HG02610 (cell line): ENCODE data around the gene STX4.
"Not testable (repeated sequence)": the region's sequence is repeated elsewhere in the genome, so short reads cannot be mapped to it uniquely, and the experiment has no call there.

ENCODE experiments used
- ATAC-seq: cut with Tn5 transposase; IDR thresholded peaks from one replicate; pipeline ENCODE4 v1.9.1; 2021; ENCODE audit warnings: mild to moderate bottlenecking, moderate library complexity; ENCODE audit not compliant: unreplicated experiment

STX4 gene

DNA sequence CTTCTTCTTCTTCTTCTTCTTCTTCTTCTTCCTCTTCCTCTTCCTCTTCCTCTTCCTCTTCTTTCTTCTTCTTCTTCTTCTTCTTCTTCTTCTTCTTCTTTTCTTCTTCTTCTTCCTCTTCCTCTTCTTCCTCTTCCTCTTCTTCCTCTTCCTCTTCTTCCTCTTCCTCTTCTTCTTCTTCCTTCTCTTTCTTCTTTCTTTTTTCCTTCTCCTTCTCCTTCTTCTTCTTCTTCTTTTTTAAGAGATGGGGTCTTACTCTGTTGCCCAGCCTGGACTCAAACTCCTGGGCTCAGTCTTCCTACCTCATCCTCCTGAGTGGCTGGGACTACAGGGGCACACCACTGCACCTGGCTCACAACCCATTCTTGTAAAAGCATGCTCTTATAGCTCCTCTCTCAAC lies 20.1 kb upstream of the STX4 start:
- not testable (repeated sequence) for ATAC-seq

DNA sequence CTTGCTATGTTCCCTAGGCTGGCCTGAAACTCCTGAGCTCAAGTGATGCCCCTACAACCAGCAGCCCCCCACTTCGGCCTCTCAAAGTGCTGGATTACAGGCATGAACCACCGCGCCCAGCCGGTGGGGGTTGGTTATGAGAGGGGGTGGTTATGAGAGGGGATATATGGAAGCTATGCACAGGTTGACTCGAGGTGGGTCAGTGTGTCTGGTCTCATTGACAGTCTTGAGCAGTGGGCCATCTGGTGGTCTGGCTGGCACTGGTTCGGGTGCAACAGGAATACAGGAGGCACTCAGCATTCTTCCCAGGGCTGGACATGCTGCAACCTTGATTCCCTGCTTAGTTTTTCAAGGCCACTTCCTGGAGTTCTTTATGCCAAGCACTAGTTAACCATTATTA lies 17.3 kb upstream of the STX4 start:
- ATAC-seq = no peak

DNA sequence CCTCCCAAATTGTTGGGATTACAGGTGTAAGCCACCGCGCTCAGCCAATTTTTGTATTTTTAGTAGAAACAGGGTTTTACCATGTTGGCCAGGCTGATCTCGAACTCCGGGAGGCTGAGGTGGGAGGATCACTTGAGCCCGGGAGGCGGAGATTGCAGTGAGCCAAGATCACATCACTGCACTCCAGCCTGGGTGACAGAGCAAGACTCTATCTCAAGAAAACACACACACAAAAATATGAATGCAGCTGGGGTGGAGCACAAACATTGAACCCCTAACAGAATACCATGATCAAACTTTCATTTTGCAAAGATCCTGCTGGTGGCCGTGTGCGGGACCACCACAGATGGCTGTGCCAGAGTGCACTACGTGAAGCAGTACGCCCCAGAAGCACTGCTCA lies 15.6 kb upstream of the STX4 start:
- ATAC-seq = not testable (repeated sequence)

DNA sequence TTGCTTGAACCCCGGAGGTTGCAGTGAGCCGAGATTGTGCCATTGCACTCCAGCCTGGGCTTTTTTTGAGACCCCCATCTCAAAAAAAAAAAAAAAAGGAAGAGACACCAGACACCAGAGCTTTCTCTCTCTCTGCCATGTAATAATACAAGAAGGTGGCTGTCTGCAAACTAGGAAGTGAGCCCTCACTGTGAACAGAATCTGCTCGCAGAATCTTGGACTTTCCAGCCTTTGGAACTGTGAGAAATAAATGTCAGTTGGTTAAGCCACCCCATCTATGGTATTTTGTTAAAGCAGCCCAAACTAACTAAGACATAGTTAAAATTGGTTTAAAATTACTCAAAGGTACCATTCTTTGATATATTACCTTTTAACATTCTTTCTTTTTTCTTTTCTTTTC lies 12.8 kb upstream of the STX4 start:
- ATAC-seq = no peak

DNA sequence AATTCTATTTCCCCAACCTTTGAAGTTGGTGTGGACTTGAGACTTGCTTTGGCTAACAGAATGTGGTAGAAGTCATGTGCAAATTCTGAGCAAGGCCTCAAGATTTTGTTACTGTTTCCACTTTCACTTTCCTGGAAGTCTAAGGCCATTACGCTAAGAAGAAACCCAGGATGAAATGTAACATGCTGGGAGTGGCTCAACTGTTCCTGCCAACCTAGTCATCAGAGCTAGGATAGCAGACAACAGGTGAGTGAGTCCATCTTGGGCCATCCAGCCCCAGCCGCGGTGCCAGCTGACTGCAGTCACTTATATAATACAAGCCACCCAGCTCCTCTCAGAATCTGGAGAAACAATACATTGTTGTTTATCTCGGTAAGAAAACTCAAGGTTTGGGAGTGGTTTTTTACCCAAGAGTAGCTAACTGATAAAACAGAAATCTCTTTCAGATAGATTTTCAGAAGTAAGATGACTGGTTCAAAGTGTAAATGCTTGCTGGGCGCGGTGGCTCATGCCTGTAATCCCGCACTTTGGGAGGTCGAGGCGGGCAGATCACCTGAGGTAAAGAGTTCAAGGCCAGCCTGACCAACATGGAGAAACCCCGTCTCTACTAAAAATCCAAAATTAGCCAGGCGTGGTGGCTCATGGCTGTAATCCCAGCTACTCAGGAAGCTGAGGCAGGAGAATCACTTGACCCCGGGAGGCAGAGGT lies 10.7 kb upstream of the STX4 start:
- no peak for ATAC-seq

DNA sequence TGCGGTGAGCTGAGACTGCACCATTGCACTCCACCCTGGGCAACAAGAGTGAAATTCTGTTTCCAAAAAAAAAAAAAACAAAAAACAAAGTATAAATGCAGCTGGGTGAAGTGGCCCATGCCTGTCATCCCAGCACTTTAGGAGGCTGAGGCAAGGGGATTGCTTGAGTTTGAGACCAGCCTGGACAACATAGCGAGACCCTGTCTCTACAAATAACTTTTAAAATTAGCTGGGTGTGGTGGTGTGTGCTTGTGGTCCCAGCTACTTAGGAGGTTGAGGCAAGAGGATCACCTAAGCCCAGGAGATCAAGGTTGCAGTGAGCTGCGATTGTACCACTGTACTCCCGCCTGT lies 10.1 kb upstream of the STX4 start:
- no peak for ATAC-seq

DNA sequence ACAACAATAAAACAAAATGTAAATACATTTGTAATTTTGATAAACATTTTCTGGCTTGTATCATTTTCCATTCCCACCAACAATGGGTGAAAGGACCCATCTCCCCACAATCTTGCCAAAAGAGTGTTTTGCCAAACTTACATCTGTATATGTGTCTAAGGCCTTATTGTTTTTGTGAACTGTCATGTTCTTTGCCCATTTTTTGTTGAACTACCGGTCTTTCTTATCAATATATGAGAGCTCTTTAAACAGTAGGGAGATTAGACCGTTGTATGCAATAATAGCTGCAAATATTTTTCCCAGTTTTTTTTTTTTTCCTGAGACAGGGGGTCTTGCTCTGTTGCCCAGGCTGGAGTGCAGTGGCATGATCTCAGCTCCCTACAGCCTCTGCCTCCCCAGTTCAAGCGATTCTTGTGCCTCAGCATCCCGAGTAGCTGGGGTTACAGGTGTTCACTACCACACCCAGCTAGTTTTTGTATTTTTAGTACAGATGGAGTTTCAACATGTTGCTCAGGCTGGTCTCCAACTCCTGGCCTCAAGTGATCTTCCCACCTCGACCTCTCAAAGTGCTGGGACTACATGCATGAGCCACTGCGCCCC lies 9.6 kb upstream of the STX4 start:
- ATAC-seq = no peak

DNA sequence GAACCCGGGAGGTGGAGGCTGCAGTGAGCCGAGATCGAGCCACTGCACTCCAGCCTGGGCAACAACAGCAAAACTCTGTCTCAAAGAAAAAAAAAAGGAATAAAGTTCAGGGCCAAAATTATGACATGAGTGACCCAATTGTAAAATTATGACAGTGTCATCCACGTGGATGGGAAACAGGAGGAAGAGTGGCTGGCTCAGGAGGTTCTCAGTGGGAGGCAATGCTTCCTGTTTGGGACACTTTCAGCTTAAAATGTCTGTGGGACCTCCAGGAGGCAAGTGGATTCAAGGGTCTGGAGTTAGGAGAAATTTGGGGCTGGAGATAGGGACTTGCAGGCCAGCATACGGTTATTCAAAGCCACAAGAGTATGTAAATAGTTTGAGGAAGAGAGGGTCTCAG lies 8.0 kb upstream of the STX4 start:
- ATAC-seq = no peak

DNA sequence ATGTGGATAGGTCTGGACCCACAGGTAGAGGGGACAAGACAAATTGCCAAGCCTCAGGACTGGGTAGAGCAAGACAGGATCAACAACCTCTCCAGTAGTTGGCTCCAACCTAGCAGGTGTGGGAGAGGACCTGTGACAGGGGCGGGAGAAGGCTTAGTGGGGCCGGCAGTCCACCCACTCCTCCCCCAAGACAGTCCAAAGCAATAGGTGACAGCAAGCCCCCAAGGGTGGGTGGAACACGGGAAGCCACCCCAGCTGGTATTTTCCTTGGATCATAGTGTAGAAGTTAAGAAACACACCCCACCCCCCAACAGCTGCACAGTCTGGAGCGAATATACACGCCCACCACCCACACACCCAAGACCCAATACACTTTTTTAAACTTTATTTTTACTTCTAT lies 4.1 kb upstream of the STX4 start:
- ATAC-seq = no peak

DNA sequence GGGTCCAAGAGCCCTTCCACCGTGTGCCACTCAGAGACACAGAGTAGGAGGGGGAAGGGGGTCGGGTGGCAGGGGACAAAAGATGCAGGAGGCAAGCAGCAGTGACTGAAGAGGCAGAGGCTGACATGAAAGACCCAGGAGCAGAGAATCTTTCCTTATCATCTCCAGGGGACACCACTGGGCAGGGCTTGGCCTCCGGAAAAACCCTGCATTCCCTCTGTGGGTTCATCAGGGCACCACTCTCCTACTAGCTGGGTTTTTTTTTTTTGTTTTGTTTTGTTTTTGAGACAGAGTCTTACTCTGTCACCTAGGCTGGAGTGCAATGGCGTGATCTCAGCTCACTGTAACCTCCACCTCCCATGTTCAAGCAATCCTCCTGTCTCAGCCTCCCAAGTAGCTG lies 2.1 kb upstream of the STX4 start:
- ATAC-seq = no peak

DNA sequence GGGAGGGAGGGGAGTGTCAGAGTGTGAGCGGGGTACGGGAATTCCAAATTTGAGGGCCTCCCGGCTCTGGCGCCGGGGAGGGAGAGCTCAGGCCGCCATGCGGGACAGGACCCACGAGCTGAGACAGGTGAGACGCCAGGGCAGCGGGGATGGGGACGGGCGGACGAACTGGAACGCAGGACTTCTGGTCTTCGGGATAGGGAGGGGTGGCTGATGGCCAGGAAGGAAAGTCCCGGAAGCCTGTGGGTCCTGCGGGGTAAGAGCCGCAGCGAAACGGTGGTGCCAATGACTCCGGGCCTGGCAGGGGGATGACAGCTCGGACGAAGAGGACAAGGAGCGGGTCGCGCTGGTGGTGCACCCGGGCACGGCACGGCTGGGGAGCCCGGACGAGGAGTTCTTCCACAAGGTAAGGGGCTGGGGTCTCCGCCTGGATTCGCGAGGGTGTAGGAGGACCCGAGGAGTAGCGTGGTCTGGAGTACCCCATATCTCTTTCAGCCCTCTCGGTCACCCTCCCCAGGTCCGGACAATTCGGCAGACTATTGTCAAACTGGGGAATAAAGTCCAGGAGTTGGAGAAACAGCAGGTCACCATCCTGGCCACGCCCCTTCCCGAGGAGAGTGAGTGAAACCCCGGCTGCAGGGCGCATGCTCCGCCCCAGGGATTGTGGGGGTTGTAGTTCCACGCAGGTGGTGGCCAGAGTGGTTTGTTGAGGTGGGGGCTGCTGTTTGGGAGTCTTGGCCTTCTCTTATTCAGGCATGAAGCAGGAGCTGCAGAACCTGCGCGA lies 543 bp downstream of the STX4 start:
- ATAC-seq = peak; percentile 42

DNA sequence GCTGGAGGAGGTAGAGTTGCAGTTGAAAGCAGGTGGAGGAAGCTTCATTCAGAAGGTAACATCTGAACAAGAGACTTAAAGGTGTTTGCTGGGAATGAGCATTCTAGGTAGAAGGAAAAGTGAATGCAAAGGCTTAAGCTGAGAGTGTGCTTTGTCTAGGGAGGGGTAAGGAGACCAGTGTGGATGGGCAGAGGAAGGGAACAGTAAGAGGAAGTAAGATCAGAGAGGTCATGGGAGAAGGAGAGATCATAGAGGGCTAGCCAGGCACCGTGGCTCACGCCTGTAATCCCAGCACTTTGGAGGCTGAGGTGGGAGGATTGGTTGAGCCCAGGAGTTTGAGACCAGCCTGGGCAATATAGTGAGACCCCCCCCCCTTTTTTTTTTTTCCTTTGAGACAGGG lies 3.3 kb downstream of the STX4 start:
- no peak for ATAC-seq

DNA sequence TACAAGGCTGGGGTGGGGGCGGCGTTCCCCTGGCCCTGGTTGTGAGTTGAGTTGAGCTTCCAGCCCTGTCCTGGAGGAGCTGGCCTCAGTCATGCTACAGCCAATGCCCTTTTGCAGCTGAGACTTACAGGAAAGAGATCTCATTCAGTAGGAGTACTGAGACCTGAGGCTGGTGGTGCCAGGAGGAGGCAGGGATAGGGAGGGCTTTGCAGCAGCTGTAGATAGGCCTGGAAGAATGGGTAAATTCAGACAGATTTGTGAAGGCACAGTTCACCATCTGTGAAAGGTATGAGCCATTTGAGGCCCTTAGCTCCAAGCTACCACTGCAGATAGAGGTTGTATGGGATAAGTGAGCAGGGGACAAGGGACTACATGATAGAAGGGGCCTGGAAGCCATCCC lies 5.6 kb downstream of the STX4 start:
- ATAC-seq = no peak

DNA sequence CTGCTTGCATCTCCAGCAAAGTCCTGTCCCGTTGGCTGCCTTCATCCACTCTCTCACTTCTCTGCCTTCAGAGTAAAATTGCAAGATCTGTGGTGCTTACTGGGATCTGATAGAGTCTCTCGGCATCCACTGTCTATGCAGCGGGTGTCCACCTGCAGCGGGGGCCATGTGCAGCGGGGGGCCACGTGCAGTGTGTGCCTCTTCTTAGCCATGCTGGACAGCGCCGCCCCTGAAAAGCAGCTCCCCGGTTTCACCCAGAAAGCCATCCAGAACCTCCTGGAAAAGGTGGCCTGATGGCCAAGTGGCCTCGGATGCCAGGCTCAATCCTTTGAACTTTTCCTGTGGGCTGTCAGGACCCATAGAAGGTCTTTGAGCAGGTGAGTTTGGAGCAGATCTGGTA lies 9.5 kb downstream of the STX4 start:
- ATAC-seq = no peak

DNA sequence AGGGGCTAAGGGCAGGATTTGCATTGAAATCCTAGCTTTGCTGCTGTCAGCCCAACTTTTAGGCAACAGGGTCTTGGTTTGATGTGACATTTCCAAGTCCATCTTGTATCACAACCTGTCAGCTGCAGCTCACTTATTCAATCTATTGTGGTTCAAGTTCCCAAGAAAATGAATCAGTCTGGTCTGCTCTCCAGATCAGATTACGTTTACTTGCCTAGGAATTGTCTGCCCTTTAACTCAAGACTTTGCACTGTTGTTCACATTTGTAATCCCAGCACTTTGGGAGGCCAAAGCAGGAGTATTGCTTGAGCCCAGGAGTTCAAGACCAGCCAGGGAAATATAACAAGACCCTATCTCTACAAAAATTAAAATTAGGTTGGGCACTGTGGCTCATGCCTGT lies 10.0 kb downstream of the STX4 start:
- ATAC-seq = no peak

DNA sequence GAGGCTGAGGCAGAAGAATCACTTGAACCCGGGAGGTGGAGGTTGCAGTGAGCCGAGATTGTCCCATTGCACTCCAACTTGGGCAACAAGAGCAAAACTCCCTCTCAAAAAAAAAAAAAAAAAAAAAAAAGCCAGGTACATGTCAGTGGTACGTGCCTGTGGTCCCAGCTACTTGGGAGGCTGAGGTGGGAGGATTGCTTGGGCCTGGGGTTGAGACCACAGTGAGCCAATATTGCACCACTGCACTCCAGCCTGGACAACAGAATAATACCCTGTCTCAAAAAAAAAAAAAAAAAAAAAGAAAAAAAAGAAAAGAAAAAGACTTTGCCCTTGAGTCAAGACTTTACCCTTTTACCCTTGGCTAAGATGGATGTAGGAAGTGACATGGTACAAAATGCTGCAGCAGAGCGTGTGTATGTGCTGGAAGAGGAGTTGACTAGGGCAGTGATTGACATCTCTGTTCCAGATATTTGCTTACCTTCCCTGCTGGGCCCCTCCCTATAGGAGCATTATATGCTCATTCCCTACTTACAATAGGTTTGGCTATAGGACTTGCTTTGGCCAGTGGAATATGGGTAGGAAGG lies 10.6 kb downstream of the STX4 start:
- ATAC-seq = no peak

DNA sequence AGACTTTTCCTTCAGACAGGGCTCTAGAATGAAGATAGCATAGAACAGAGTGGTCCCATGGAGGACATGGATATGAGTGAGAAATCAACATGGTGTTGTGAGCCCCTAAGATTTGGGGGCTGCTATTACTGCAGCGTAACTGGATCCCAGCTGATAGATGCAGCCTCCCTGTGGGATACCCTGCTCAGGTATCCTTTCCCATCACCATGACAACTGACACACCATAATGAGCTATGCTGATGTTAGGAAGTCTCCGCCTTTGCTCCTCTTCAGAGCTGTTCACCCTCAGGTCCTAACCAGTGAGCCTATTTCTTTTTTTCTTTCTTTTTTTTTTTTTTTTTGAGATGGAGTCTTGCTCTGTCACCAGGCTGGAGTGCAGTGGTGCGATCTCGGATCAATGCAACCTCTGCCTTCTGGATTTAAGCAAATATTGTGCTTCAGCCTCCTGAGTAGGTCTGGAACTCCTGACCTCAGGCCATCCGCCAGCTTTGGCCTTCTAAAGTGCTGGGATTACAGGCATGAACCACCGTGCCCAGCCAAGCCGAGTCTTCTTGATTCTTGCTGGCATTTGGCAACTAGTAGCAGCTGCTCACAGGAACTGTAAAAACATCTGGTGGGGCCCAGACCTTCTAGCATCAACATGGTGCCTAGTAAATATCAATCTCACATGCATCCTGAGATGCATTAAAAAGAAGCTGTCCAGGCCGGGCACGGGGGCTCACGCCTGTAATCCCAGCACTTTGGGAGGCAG lies 17.1 kb downstream of the STX4 start:
- ATAC-seq = no peak

DNA sequence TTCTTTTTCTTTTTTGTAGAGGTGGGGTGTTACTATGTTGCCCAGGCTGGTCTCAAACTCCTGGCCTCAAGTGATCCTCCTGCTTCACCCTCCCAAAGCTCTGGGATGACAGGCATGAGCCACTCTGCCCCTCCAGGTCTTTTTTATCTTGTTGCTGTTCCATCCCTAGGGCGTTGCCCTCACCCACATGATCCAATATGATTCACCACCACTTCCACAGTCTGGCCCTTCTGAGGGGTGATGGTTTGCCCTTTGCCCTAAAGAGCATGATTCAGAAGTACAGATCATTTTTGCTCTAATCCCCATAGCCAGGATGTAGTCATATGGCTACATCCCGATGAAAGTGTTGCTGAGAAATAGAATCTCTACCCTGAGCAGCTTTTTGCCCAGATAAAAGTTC lies 18.8 kb downstream of the STX4 start:
- no peak for ATAC-seq

DNA sequence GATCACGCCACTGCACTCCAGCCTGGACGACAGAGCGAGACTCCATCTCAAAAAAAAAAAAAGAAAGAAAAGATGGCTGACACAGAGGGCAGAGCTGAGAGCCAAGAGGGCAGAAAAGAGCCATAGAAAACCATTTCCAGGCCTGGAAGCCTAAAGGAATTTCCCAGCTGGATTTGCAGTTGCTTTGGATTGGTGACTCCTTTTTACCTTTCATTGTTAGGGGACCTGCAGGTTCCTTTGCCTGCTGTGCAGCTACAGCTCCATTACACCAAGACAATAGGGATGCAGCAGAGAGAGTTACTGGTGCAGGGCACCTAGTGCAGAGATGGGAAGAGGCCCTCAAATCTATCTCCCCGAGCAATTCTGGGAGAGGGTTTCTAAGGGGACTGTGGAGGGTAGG lies 22.3 kb downstream of the STX4 start:
- no peak for ATAC-seq

DNA sequence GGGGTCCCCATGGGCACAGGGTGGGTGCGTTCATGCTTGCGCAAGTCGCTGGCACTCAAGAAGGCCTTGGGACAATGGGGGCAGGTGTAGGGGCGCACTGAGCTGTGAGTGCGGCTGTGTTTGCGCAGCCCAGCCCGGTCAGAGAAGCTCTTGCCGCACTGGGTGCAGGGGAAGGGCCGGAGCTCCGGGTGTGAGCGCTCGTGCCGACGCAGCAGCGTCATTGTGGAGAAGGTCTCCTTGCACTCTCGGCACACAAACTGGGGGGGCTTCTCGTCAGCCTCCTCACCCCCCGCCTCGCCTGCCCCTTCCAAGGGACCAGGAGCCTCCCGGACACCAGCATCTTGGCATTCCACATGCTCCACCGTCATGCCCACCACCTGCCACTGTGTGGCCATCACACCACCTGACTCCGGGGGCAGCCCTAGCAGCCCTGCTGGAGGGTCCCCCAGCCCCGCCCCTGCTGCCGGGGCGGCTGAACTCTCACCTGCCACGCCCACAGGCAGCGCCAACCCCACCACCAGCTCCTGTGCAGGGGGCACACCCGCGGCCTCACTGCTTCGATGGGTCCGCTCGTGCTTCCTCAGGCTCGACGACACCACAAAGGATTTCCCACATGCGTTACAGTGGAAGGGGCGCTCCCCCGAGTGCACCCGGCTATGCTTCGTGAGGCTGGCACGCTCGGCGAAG lies 27.9 kb downstream of the STX4 start:
- no peak for ATAC-seq
